GM21360 (cell line): ENCODE results near the gene RBX1.
A peak's percentile ranks its signal among the peaks of the same experiment; 100 is the strongest.
"Not testable (repeated sequence)": the region's sequence is repeated elsewhere in the genome, so short reads cannot be mapped to it uniquely, and the experiment has no call there.

Experiments
- ATAC-seq: cut with Tn5 transposase; IDR thresholded peaks from one replicate; pipeline ENCODE4 v1.9.1; 2021; ENCODE audit warnings: mild to moderate bottlenecking, moderate library complexity; ENCODE audit not compliant: unreplicated experiment

RBX1 gene

DNA sequence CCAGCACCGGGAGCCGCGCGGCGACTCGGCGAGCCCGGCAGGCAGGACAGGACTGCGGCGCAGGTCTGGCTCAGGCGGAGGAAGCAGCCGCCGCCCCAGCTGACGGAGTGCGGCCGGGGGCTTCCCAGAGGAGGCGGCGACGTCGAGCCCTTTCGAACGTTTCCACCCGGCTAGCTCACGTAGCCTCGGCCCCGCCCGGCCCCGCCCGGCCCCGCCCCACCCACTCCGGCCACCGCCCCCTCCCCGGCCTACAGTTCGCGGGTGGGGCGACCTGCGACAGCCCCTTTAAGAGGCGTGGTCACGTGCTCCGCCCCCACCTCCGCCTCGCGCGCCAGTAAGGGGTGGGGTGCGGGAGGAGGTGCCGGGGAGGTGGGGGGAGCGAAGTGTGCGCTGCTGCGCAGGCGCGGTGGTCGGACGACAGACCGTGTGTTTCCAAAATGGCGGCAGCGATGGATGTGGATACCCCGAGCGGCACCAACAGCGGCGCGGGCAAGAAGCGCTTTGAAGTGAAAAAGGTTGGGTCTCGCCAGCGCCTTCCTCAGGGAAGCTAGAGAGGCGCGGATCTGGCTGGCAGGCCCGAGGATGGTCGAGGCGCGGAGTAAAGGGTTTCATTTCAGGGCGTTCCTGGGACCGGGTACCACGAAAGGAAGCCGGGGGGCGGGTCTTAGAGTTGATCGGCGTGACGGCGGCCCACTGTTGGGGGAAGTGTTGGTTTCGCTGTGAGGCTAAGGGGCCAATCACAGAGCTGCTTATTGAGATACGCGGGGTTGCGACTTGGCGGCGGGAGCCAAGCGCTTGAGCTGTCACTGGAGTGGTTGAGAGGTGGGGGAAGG, at the start of gene RBX1:
Gene RBX1, plus strand, starts transcription at position 417 of the 833 bp plus-strand sequence. Its CDS starts 21 bp downstream, at position 438.
- ATAC-seq, result peak; percentile 67

DNA sequence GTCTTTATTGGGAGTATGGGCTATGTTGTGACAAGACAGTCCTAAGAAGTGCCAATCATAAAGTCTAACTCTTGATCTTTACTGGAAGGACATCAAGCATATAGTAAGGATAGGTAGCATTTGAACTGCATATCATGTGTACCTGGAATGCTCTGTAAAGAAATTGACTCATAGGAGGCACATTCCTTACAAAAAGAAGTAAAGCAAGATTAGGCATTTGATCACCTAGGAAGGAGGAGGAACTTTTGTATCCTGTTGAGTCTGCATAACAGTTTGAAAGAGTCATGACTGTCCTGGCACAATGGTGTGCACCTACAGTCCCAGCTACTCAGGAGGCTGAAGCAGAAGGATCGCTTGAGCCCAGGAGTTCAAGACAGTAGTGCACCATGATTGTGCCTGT, 47.1 kb upstream of the RBX1 start:
- no peak for ATAC-seq

DNA sequence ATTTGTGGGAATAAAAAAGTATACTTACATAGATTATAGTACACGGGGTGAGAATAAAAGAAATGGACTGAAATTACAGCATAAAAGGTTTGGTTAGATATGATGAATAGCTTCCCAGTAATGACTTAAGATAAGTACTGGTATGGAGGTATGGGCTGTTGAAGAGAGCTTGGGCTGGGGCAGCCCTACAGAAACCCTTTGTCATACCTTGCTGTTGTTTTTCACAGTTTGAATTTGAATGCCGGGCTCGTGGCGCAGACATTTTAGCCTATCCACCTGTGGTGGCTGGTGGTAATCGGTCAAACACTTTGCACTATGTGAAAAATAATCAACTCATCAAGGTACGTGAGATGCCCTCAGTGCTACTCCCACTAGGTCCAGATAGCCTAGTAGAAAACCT, 42.3 kb upstream of the RBX1 start:
- ATAC-seq, result no peak

GRCh38 chr22:40911772-40912171, 39.4 kb upstream of the RBX1 start:
- ATAC-seq, result no peak

DNA sequence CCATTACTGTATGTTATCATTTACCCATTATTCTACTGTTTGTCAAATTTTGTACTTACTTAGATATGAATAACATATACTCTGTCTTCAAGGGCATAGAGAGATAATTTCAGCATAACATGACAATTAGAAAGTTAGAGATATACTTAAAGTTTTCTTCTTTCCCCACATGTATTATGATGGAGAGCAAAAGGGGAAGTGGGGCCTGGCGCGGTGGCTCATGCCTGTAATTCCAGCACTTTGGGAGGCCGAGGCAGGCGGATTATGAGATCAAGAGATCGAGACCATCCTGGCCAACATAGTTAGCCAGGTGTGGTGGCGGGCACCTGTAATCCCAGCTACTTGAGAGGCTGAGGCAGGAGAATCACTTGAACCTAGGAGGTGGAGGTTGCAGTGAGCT, 38.2 kb upstream of the RBX1 start:
- not testable (repeated sequence) for ATAC-seq

- ATAC-seq, result no peak
These were observed 31.7 kb upstream of the RBX1 start for GRCh38 chr22:40919446-40919845.

DNA sequence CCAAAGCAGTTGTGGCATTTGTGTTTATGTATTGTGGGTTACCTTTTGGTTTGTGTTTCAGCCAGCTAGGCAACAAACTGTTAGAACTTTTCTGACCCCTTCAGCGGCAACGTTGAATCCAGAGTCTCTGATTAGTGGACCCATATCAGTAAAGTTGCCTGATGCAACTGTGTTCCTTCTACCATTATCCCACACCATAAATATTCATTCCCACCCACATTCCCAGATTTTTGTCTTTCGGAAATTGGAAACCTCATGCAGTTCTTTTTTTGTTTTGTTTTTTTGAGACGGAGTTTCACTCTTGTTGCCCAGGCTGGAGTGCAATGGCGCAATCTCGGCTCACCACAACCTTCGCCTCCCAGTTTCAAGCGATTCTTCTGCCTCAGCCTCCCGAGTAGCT, 30.7 kb upstream of the RBX1 start:
- ATAC-seq, result no peak

DNA sequence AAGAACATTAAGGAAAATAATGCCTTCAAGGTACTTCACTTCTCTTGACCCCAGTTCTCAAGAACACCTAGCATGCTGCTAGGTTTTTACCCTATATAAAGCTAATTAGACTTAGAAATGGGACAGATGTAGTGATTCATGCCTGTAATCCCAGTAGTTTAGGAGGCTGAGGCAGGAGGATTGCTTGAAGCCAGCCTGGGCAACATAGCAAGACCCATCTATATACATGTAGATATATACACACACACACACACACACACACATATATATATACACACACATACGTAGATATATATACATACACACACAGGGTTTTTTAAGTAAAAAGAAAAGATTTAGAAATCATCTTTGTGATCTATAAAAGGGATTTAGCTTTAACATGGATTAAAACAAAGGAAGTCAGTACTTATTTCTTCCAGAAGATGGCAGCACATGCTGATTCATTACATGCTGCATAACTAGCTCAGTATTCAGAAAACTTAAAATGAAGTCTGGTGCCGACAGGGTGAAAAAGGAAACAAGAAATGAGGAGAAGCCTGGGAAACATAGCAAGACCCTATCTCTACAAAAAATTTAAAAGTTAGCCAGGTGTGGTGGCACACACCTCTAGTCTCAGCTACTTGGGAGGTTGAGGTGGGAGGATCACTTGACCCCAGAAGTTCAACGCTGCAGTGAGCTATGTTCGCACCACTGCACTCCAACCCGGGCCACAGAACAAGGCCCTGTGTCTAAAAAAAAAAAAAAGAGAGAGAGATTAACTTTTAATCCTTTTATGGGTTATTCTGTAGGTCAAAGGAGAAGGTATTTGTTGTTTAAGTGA, 28.5 kb upstream of the RBX1 start:
- no peak for ATAC-seq

DNA sequence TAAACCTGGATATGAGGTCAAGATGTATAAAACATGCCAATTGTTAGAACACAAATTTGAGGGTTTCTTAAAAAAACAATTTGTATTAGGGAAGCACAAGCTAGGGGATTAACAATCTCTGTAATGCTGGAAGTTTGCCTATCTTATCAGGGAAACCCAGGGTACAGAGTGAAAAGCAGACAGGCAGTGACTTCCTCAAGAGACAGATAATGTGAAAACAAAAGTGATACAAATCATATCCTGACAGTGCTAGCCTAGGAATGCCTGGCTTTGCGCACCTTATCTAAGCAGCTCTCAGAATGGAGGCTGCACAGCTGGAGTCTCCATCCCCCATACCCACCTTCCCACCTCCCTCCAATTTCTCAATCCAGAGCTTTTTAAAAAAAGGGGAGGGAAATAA, 22.5 kb upstream of the RBX1 start:
- no peak for ATAC-seq

DNA sequence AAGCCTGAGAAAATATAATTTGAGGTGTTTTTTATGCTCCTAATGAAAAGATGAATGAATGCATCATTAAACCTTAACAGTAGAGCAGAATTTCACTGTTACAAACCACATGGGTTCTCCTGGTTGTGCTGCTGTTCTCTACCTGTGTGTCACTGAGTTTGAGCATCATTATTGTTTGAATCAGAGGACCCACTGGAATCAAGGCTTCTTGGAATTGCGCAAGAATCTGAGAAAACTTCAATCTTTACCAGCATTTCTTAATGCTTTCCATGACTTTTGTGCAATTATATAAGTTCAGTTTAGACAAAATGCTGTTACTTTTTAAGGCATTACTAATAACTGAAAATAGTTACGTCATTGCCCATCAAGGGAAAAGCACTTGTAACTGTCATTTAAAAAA, 18.8 kb upstream of the RBX1 start:
- no peak for ATAC-seq

DNA sequence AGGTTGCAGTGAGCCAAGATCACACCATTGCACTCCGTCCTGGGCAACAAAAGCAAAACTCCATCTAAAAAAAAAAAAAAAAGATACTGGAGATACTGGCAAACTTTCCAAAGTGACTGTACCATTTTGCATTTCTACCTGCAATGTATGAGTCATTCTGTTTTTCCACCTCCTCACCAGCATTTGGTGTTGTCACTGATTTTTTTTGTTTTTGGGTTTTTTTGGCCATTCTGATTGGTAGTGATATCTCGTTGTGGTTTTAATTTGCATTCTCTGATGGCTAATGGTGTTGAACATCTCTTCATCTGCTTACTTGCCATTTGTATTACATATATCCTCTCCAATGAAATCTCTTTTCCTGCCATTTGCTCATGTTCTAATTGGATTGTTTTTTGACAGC, 12.0 kb upstream of the RBX1 start:
- no peak for ATAC-seq

DNA sequence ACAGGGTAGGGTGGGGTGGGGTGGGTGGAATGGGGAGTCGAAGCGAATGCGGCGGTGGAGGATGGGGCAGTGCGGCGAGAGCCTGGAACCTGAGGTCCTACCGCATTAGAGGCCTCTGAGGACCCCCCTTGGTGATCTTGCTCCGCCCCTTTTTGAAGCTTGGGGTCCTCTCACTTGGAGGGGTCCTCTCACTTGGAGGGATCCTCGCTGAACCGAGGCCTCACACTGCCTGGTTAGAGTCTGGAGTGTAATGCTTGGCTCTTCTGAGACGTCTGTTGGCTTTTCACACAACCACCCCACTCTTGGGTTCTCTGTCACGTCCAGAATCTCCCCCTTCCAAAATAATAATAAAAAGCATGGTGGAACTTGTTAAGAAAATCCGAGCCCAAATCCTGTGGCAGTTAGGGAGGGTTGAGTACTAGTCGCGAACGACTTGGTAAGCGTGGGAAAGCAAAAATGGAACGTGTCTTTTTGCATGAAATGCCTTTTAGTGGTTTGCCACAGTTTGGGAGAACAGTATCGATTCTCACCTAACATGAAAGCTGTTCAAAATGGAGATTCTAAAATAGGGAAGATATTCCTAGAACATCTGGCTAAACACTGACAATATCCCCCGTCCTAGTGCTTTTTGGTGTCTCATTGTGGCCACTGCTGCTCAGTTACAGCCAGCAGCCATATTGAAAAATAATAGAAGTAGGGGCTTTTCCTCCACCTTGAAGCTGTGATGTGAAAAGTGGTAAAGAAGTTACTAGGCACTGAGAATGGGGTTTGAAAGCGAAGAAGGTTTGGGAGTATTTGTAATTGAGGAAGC, 822 bp downstream of the RBX1 start:
- ATAC-seq, result no peak

DNA sequence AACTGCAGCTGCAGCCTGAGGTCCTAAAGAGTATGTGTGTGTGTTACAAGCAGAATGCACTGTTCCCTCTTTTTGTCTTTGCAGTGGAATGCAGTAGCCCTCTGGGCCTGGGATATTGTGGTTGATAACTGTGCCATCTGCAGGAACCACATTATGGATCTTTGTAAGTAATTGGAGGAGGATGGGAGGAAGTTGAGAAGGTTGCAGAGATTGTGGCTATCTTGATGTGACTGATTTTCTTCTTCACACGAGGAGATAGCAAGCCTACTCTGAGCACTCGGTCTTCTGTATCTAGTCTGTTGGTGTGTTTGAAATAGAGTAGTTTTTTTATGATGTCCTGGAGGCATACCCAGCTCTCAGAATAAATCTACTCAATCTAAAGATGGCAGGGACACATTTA, 2.3 kb downstream of the RBX1 start:
- no peak for ATAC-seq

- no peak for ATAC-seq
These were observed 2.9 kb downstream of the RBX1 start for GRCh38 chr22:40954113-40954512.

DNA sequence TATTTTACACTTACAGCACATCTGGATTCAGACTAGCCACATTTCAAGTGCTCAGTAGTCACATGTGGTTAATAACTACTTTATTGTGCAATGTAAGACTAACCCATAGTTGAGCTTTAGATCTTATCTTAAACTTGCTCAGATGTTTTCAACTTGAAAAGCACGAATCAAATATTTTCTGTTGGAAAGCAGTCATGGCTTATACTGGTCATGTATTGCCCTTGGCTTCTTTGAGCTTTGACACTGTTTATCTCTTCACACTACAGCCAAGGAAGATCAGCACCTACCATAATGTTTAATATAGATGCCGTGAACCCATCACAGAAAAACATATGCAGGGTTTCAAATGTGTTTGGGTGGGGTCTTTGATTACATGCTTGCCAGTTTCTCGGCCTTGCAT, 4.4 kb downstream of the RBX1 start:
- ATAC-seq, result no peak

DNA sequence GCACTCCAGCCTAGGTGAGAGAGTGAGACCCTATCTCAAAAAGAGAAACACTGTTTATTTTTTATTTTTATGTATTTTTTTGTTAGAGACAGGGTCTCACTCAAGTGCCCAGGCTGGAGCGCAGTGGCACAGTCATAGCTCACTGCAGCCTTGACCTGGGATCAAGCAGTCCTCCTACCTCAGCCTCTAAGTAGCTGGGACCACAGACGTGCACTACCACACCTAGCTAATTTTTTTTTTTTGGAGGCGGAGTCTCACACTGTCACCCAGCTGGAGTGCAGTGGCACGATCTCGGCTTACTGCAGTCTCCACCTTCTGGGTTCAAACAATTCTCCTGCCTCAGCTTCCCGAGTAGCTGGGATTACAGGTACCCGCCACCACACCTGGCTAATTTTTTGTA, 6.4 kb downstream of the RBX1 start:
- ATAC-seq, result no peak

GRCh38 chr22:40958299-40958698, 7.1 kb downstream of the RBX1 start:
- no peak for ATAC-seq

DNA sequence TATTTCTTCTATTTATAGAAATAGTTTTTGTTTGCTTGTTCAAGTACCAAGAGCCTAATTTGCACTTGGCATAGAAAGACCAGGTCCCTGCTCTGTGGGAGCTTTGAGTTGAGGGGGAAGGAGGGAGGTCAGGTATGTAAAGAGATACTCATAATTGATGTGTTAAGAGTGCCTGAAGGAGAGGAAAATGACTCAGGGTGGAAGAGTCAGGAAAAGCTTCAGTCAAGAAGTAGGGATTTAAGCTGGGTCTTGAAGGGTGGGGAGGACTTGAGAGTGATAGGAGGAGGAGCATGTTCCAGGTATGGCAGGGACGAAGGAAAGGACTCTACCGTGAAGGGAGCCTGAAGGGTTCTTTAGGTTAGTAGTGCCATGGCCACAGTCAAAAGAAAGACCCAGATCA, 9.0 kb downstream of the RBX1 start:
- no peak for ATAC-seq

GRCh38 chr22:40965936-40966725, 15.0 kb downstream of the RBX1 start:
- ATAC-seq, result no peak

DNA sequence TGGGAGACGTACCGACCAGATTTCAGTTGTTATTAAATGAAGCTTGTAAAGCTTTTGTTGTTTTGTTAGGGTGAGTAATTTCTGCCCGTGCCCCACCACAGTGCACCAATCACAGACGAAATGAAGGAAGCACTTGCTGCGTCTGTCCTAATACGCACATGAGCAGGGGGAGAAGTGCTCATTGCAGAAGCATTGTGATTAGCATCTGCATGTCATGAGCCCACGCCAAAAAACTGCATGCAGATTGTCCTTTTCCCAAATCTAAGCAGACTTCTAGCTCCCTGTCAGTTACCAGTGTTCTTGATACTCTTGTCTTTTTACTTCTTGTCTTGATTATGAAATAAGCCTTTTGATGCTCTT, 15.5 kb downstream of the RBX1 start:
- no peak for ATAC-seq
